GM18519 (cell line): Measurements from ENCODE around the gene SPP1.
"Not testable (repeated sequence)": the region's sequence is repeated elsewhere in the genome, so short reads cannot be mapped to it uniquely, and the experiment has no call there.

Source experiments
- ATAC-seq: cut with Tn5 transposase; IDR thresholded peaks from one replicate; pipeline ENCODE4 v1.9.1; 2021; ENCODE audit warnings: mild to moderate bottlenecking, moderate library complexity; ENCODE audit not compliant: unreplicated experiment, low FRiP score

Gene SPP1

GRCh38 chr4:88017516-88018297 is 42.2 kb downstream of the SPP1 start:
- no peak for ATAC-seq

GRCh38 chr4:88018466-88018865 is 43.0 kb downstream of the SPP1 start:
- ATAC-seq = no peak

- ATAC-seq = no peak
These were observed 46.3 kb downstream of the SPP1 start for GRCh38 chr4:88021824-88022223.

- ATAC-seq = no peak
These were observed 46.8 kb downstream of the SPP1 start for GRCh38 chr4:88022289-88022688.

- ATAC-seq = not testable (repeated sequence)
These were observed 50.6 kb downstream of the SPP1 start for GRCh38 chr4:88025868-88026661.

- no peak for ATAC-seq
These were observed 52.4 kb downstream of the SPP1 start for GRCh38 chr4:88027611-88028608.

GRCh38 chr4:88028946-88029345 is 53.4 kb downstream of the SPP1 start:
- ATAC-seq = no peak

- no peak for ATAC-seq
These were observed 54.0 kb downstream of the SPP1 start for GRCh38 chr4:88029556-88029955.

GRCh38 chr4:88030565-88031310 is 55.2 kb downstream of the SPP1 start:
- no peak for ATAC-seq
